ENCODE measurements around the gene SPATA2L.
"Not testable (repeated sequence)": the region's sequence is repeated elsewhere in the genome, so short reads cannot be mapped to it uniquely, and the experiment has no call there.

Gene SPATA2L

GRCh38 chr16:89709166-89709565, 7.7 kb upstream of the SPATA2L start:
- DNase-seq: no peak

- no peak for DNase-seq
Measured at GRCh38 chr16:89708481-89708931, 7.0 kb upstream of the SPATA2L start.

DNA sequence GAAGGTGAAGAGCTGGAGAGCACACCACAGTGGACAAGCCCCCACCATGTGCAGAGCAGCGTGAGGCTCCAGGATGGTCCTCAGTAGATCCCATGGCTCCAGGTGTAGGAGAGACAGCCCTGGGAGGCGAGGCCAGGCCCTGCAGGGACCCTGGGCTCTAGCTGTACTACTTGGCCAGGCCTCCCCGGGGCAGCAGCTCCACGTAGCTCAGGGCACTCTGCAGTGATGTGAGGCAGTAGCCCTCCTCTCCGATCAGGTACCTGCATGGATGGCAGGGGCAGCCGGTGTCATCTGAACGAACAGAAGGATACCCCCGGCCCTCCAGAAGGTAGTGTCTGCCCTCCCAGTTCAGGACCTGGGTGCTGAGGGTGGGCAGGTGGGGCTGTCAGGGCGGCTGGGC, 6.2 kb upstream of the SPATA2L start:
- no peak for DNase-seq

- no peak for DNase-seq
Measured at GRCh38 chr16:89706518-89707260, 5.2 kb upstream of the SPATA2L start.

- DNase-seq: no peak
Measured at GRCh38 chr16:89705006-89705405, 3.5 kb upstream of the SPATA2L start.

DNA sequence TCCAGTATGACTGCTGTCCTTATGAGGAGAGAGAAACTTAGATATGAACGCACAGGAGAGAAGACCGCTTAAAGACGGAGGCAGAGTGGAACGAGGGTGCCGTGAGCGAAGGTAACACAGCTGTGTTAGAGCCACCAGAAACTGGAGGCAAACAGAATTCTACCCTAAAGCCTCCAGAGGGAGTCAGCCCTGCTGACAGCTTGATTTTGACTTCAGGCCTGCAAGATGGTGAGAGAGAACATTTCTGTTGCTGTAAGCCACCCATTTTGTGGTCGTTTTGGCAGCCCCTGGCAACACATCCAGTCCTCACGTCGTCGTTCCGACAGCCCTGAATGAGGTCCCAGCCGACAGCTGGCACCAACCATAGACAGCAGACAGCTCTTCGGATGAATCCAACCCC, 2.8 kb upstream of the SPATA2L start:
- DNase-seq: no peak

GRCh38 chr16:89700649-89701424, 668 bp downstream of the SPATA2L start:
- DNase-seq: peak in 2 of 56 donors; percentile 29 to 34

- DNase-seq: peak; percentile 67 to 99 (median 96)
Measured at GRCh38 chr16:89700100-89700648, 1.3 kb downstream of the SPATA2L start.

DNA sequence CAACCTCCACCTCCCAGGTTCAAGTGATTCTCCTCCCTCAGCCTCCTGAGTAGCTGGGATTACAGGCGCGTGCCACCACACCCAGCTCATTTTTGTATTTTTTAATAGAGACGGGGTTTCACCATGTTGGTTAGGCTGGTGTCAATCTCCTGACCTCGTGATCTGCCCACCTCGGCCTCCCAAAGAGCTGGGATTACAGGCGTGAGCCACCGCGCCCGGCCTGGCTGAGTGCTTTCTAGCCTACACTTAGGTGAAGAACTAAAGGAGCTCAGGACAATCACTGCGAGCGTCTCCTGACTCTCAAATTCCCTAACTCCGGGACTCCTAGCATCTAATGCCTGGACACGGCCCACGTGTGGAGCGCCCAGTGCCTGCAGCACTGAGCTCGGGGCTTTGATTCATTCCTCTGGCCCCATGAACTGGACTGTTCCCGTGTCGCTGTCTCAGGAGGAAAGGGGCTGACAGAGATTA, 1.8 kb downstream of the SPATA2L start:
- DNase-seq: not testable (repeated sequence)

DNA sequence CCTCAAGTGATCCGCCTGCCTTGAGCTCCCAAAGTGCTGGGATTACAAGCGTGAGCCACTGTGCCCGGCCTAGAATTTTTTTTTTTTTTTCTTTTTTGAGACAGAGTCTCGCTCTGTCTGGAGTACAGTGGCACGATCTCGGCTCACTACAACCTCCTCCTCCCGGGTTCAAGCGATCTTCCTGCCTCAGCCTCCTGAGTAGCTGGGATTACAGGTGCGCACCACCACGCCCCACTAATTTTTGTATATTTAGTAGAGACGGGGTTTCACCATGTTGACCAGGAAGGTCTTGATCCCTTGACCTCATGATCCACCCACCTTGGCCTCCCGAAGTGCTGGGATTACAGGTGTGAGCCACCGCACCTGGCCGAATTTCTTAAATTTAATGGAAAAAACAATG, 2.8 kb downstream of the SPATA2L start:
- DNase-seq: not testable (repeated sequence)

GRCh38 chr16:89697616-89698331, 3.7 kb downstream of the SPATA2L start:
- no peak for DNase-seq

DNA sequence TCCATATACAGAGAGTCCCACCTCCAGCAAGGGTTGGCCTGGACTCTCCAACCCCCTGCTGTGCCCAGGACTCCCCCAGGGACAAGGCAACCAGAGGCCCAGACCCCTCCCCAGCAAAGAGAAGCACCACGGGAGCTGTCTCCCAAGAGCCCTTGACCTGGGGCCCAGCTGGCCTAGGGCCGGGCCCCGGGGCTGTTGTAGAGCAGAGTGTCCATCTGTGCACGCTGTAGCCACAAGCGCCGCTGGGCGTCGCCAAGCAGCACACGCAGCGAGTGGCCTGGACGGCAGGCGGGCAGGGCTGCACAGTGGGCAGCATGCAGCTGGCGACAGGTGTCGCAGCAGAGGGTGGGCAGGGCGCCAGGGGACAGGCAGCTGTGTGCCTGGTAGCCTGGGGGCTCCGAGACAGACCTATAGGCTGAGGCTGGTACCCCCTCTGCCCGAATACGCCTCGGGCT, 4.3 kb downstream of the SPATA2L start:
- no peak for DNase-seq

- DNase-seq: no peak
Measured at GRCh38 chr16:89696670-89697128, 4.8 kb downstream of the SPATA2L start.

DNA sequence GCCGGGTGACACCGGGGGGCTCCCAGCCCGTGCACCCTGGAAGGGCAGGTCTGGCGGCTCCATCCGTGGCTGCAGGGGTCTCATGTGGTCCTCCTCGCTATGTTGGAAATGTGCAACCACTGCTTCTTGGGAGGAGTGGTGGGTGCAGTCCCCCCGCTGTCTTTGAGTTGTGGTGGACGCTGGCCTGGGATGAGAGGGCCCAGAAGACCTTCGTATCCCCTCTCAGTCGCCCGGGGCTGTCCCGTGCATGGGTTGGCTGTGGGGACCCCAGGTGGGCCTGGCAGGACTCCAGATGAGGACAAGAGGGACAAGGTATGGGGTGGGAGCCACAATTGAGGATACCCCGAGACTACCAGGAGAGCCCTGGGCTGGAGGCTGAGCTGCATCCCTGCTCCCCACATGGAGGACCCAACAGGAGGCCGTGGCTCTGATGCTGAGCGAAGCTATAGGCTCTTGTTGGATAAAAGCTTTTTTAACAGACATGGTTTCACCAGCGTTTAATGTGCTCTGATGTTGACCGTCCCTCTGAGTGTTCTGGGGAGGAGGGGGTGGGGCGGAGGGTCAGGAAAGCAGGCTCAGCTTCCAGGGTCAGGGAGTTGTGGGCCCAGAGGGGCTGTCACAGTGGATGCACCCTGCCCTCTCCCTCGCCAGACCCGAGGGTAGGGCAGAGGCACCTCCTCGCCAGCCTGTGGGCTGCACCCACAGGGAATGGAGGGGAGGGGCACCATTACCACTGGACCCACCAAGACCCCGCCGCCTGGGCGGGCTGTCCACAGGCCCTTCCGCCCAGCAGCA, 5.4 kb downstream of the SPATA2L start:
- DNase-seq: no peak

DNA sequence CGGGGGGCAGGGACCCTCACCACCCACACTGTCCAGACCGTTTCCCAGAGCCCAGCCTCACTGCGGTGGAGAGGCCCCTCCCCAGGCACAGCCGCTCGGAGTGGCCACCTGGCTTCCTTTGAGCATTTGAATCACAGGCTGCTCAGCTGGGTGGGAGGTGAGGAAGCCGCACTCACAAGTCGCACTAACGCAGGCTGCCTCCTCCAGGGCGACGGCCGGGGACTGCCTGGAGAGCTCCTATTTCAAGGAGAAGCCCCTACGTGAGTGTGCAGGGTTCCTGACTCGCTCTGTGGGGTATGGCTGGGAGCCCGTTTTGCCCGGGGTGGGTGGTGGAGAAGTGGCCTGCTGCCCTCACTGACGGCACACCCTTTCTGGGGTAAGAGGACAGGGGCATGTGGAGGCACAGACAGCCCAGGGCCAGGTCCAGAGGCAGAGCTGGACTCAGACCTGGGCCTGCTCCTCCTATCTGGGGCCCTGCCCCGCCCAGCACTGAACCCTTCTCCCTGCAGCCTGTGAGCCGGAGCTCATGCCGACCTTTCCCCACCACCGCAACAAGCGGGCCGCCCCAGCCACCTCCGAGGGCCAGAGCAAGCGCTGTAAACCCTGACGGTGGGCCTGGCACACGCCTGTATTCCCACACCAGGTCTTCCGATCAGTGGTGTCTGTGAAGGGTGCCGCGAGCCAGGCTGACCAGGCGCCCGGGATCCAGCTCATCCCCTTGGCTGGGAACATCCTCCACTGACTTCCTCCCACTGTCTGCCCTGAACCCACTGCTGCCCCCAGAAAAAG, 6.2 kb downstream of the SPATA2L start:
- DNase-seq: no peak

DNA sequence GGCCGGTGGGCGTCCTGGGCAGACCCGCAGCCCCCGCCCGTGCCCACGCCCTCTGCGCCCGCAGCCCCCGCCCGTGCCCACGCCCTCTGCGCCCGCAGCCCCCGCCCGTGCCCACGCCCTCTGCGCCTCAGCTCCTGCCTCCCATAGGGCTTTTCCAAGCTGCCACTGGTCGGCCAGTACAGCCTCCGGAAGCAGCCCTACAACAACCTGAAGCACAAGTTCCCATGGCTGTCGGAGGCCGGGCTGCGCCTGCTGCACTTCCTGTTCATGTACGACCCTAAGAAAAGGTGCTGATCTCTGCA, 6.8 kb downstream of the SPATA2L start:
- not testable (repeated sequence) for DNase-seq

GRCh38 chr16:89693931-89694783, 7.3 kb downstream of the SPATA2L start:
- no peak for DNase-seq

DNA sequence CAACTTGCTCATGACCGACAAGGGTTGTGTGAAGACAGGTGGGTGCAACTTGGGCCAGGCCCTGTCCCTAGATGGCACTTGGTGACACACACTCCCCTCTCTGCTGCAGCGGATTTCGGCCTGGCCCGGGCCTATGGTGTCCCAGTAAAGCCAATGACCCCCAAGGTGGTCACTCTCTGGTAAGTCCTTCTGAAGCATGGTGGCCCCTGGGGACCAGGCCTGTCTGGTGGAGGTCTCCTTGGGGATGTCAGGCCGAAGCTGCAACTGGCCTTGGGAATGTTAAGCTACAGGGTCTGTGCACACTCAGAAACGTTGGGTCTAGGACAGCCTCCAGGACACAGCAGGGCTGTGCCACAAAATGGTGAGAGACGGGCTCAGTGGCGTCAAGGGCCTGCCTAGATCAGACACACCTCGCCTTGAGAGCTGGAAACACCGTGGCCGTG, 8.2 kb downstream of the SPATA2L start:
- DNase-seq: no peak
